AG04449 (cell line): ENCODE data around the gene FAM234A.
A peak's percentile ranks its signal among the peaks of the same experiment; 100 is the strongest.

Experiments
- CTCF ChIA-PET: fragments of 350-600 bp; formaldehyde crosslinking; extraction: SDS; loops from one replicate; lab custom pipeline; 2021; ENCODE audit warnings: antibody characterized with exemption; lab: Yijun Ruan, JAX
- POLR2A ChIA-PET: fragments of 400-600, 350-600 bp; formaldehyde crosslinking; extraction: SDS; loops from one replicate; lab custom pipeline; 2020; ENCODE audit warnings: antibody characterized with exemption, inconsistent platforms; lab: Yijun Ruan, JAX
- DNase-seq: peaks from one replicate; pipeline ENCODE4 v3.0.0-alpha.2; 2010; ENCODE audit warnings: low read depth, low spot score
- H3K4me3 ChIP-seq: 2 replicates; pipeline ENCODE4 v1.5.1; 2011; ENCODE audit warnings: low read depth, mild to moderate bottlenecking, control low read depth, low read length
- TF ChIP-seq, protein P1 (sequence below): IDR thresholded peaks from one replicate; pipeline ENCODE4 v1.5.1; 2011; ENCODE audit warnings: mild to moderate bottlenecking, moderate library complexity, low read length, control low read depth, inconsistent platforms; ENCODE audit not compliant: insufficient read depth; ENCODE audit errors: missing control alignments

Gene FAM234A, protein sequence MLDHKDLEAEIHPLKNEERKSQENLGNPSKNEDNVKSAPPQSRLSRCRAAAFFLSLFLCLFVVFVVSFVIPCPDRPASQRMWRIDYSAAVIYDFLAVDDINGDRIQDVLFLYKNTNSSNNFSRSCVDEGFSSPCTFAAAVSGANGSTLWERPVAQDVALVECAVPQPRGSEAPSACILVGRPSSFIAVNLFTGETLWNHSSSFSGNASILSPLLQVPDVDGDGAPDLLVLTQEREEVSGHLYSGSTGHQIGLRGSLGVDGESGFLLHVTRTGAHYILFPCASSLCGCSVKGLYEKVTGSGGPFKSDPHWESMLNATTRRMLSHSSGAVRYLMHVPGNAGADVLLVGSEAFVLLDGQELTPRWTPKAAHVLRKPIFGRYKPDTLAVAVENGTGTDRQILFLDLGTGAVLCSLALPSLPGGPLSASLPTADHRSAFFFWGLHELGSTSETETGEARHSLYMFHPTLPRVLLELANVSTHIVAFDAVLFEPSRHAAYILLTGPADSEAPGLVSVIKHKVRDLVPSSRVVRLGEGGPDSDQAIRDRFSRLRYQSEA

GRCh38 chr16:234468-235305, at the start of gene FAM234A:
FAM234A (plus strand) TSS chr16:234821; CDS start chr16:254414, 19,593 bp downstream.
- CTCF ChIA-PET = interaction anchor here (1.0 to 1.9 kb wide), 14 partner anchors 9 to 170 kb away, joined by 3 to 15 read pairs (median 4); no protein-coding TSS in a partner anchor
- H3K4me3 ChIP-seq = peak within 1 kb of the TSS; percentile 96
- POLR2A ChIA-PET = interaction anchor here (0.7 to 1.1 kb wide), 2 partner anchors 9 to 399 kb away, joined by 3 read pairs; no protein-coding TSS in a partner anchor
- DNase-seq = no peak
- TF ChIP-seq, protein P1, sequence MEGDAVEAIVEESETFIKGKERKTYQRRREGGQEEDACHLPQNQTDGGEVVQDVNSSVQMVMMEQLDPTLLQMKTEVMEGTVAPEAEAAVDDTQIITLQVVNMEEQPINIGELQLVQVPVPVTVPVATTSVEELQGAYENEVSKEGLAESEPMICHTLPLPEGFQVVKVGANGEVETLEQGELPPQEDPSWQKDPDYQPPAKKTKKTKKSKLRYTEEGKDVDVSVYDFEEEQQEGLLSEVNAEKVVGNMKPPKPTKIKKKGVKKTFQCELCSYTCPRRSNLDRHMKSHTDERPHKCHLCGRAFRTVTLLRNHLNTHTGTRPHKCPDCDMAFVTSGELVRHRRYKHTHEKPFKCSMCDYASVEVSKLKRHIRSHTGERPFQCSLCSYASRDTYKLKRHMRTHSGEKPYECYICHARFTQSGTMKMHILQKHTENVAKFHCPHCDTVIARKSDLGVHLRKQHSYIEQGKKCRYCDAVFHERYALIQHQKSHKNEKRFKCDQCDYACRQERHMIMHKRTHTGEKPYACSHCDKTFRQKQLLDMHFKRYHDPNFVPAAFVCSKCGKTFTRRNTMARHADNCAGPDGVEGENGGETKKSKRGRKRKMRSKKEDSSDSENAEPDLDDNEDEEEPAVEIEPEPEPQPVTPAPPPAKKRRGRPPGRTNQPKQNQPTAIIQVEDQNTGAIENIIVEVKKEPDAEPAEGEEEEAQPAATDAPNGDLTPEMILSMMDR = peak; percentile 40

DNA sequence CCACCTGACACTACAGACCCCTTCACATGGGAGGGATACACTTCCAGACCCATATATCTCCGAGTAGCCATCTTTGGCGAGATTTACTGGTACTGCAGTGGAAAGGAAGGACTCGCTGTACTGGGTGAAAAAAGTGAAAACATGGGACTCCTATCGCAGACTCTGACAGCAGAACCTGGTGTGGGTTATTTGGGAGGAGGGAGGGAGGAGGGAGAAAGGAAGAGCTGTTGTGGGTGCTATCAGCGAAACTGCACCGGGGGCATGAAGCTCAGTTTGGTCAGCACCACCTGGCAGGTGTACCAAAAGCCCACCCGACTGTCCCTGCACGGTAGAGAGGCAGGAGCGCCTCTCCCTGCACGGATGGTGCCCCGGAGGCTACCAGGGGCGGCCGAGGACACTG, 49.4 kb upstream of the FAM234A start:
- TF ChIP-seq, protein P1 = no peak
- no peak overlapping the region for H3K4me3 ChIP-seq
- DNase-seq = no peak
- POLR2A ChIA-PET = no interaction called here
- CTCF ChIA-PET = interaction anchor here (5.7 kb wide), 1 partner anchor 8 kb away, joined by 81 read pairs; no protein-coding TSS in a partner anchor

DNA sequence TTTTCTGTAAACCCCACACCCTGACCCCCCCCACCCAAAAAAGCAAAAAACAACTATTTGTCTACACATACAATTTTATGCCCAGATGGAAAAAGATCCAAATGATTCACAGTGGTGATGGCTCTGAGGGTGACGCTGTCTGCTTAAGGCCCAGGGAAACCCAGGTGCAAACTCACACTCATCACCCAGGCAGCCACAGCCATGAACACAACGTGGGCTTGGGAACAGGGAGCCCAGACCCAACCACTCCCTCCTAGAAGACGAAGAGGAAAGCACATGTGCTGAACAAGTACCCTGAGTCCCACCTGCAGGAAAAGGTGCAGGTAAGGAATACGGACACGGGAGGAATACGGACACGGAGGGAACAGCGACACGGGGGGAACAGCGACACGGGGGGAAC, 48.9 kb upstream of the FAM234A start:
- ChIA-PET CTCF (interaction anchor here (5.7 kb wide), 1 partner anchor 8 kb away, joined by 81 read pairs; no protein-coding TSS in a partner anchor), POLR2A (no interaction called here)
- no peak overlapping the region for H3K4me3 ChIP-seq
- DNase-seq = no peak
- TF ChIP-seq, protein P1 = no peak

DNA sequence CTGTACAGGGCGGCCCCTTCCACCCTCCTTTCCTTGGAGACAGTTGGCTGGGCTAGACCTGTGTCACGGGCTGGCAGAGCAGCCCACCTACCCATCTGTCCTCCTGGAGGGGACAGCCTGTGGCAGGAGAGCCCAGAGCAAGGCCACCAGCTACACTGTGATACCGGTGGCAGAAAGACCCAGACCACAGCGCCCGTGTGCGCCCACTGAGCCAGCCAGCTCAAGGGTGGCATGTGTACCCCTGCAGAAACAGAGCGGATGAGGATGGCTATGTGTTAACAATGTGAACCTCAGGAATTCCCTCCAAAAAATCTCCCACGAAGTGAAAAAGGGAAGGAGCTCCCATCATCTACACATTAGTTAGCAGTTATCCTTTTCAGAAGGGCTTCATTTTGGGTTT, 47.3 kb upstream of the FAM234A start:
- H3K4me3 ChIP-seq = no peak overlapping the region
- no peak for DNase-seq
- TF ChIP-seq, protein P1 = no peak
- ChIA-PET CTCF (interaction anchor here (0.7 to 1.1 kb wide), 2 partner anchors 70 to 122 kb away, joined by 3 read pairs; no protein-coding TSS in a partner anchor), POLR2A (no interaction called here)

DNA sequence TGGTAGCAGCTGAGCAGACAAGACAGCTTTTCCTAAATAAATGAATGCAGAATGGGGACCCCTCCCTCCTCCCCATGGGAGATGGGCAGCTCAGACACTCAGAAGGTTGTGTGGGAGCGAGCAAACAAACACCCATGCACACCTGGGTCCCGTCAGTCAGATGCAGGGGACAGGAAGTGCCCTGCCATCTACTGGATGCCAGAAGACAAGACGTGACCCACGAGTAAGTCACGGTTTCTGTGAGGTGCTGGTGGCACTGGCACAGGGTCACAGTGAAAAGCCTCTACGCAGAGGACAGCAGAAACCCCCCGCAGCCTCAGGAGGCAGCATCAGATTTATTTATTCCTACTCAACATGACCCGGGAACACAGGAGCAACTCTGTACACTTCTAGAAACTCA, 45.9 kb upstream of the FAM234A start:
- no peak overlapping the region for H3K4me3 ChIP-seq
- POLR2A ChIA-PET = no interaction called here
- TF ChIP-seq, protein P1 = no peak
- no peak for DNase-seq
- CTCF ChIA-PET = interaction anchor here (0.8 to 9.6 kb wide), 4 partner anchors 6 to 123 kb away, joined by 3 to 81 read pairs (median 6); partner anchors contain the start of gene HBQ1
